ENCODE measurements around the gene PTPMT1. TPM values are rescaled to one million over a fixed set of nuclear protein-coding genes. Genes with fewer than 3 reads are reported as not detected.

The PTPMT1 gene
- total RNA-seq, 6 experiments from 2014 or later = 14.7 to 118 (median 20.5) TPM

GRCh38 chr11:47593492-47593933 is 28.1 kb downstream of the PTPMT1 start:
- Histone ChIP-seq H3K27me3 (peaks cover 0 to 9% of the 10 kb centered on the region in 2 donors), H3K4me3 (no peak overlapping the region), H3K27ac (no peak overlapping the region), H3K9me3 (no peaks in the 10 kb centered on the region), H3K36me3 (no peaks in the 10 kb centered on the region), H3K4me1 (peaks cover 0 to 3% (median 0%) of the 10 kb centered on the region in 4 donors)
- WGBS (ENCODE audit: insufficient coverage, low coverage, low lambda C conversion rate, missing lambda C conversion rate) = 38% methylated on average over 4 of the region's 6 CpGs
- TF ChIP-seq CTCF (IDR thresholded peaks at IDR 0.05) = no peak
- TF ChIP-seq POLR2A (IDR thresholded peaks at IDR 0.05) = no peak
- DNase-seq = no peak
- intact Hi-C loops (cut with DNase I) = no loop called here
- ATAC-seq = no peak

DNA sequence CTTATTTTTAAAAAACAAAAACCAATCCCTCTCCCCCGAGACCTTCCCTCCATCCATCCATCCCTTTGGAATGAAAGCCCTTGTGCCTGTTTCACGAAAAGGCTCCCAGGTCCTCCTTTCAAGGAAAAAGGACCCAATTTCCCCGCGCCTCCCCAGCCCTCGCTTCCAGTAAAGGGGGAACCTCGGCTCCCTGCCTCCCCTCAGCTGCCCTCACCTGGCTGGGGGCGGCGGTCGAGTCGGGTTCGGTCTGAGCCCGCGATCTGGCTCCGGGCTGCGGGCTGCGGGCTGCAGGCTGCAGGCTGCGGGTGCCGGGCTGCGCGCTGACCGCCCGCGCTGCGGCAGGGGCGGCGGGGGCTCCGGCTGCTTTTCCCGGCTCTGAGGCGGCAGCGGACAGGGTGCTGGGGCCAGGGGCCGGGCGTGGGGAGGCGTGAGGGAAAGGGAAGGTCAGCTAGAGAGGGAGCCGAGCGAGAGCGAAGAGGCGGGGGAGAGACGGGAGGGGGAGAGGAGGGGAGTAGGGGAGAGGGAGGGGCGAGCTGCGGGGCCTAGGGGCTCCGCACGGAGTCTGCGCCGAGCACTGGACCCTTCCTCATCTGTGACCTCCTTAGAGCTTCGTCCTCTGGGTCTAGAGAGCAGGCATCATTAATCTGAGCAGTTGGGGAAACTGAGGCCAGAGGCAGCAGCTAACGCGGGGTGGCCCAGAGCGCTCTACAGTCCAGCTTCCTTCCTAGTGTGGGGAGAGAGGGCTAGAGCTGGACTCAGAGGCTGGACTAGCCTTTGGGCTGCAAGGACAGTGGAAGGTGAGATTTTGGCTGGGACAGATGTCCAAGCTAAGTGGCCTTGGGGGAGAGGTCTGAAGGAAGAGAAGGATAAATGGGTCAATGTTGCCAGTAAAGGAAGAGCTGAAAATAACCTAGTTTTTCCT is 28.8 kb downstream of the PTPMT1 start, which contains the start of gene C1QTNF4:
TSS of gene C1QTNF4 (minus strand) at position 478 of the 922 bp plus-strand sequence. CDS start 3,601 bp downstream, outside the sequence.
- ATAC-seq (peak in 1 of 4 donors; percentile 21), DNase-seq (no peak)
- no peaks in the 10 kb centered on the region for H3K36me3 ChIP-seq
- peaks cover 0 to 9% of the 10 kb centered on the region in 2 donors for H3K27me3 ChIP-seq
- TF ChIP-seq CTCF (IDR thresholded peaks at IDR 0.05) (no peak), POLR2A (IDR thresholded peaks at IDR 0.05) (no peak)
- no peak within 1 kb of the TSS for H3K27ac ChIP-seq
- H3K4me1 ChIP-seq = peaks cover 0 to 3% (median 0%) of the 10 kb centered on the region in 4 donors
- intact Hi-C loops (cut with DNase I) = no loop called here
- no peak within 1 kb of the TSS for H3K4me3 ChIP-seq
- WGBS (ENCODE audit: insufficient coverage, low coverage, low lambda C conversion rate, missing lambda C conversion rate) = 11% methylated on average over 19 of the region's 48 CpGs
- H3K9me3 ChIP-seq = no peaks in the 10 kb centered on the region

GRCh38 chr11:47595029-47595428 is 29.6 kb downstream of the PTPMT1 start:
- no CpG with 5 or more reads among the region's 7 CpGs for WGBS (ENCODE audit: insufficient coverage, low coverage, low lambda C conversion rate, missing lambda C conversion rate)
- H3K27me3 ChIP-seq = peaks cover 0 to 9% of the 10 kb centered on the region in 2 donors

GRCh38 chr11:47595967-47596366 is 30.6 kb downstream of the PTPMT1 start:
- DNase-seq = no peak
- intact Hi-C loops (cut with DNase I) = no loop called here
- Histone ChIP-seq H3K4me3 (no peak overlapping the region), H3K9me3 (no peaks in the 10 kb centered on the region), H3K27me3 (peaks cover 0 to 9% of the 10 kb centered on the region in 2 donors), H3K4me1 (peaks cover 0 to 3% (median 0%) of the 10 kb centered on the region in 4 donors), H3K36me3 (no peaks in the 10 kb centered on the region), H3K27ac (no peak overlapping the region)
- WGBS (ENCODE audit: insufficient coverage, low coverage, low lambda C conversion rate, missing lambda C conversion rate) = no CpG with 5 or more reads among the region's 1 CpG
- TF ChIP-seq CTCF (IDR thresholded peaks at IDR 0.05) = no peak
- ATAC-seq = no peak

More at GRCh38 chr11:47595029-47595428, 29.6 kb downstream of the PTPMT1 start:
- DNase-seq (no peak), ATAC-seq (peak; percentile 17 to 32 (median 22))
- intact Hi-C loops (cut with DNase I) = no loop called here
- H3K27ac ChIP-seq = no peak overlapping the region
- H3K4me3 ChIP-seq = no peak overlapping the region
- no peak for TF ChIP-seq CTCF (IDR thresholded peaks at IDR 0.05)
- no peak for TF ChIP-seq POLR2A (IDR thresholded peaks at IDR 0.05)
- H3K36me3 ChIP-seq = no peaks in the 10 kb centered on the region
- H3K4me1 ChIP-seq = peaks cover 0 to 3% (median 0%) of the 10 kb centered on the region in 4 donors
- H3K9me3 ChIP-seq = no peaks in the 10 kb centered on the region

Data from right lobe of liver (tissue), 6 donors.